Endothelial cell of umbilical vein (primary cell): ENCODE measurements around the gene LCE1F. TPM values are rescaled to one million over a fixed set of nuclear protein-coding genes. Genes with fewer than 3 reads are reported as not detected.

ENCODE experiments used
- BruUV-seq: library from RNA; stranded (reverse); fragments of 400-500 nt; replicated peaks from 2 replicates; lab custom pipeline; 2021; lab: Mats Ljungman, UMichigan
- CTCF ChIA-PET: fragments of 300-600, 350-600 bp; sonication (Branson Sonifier 250); formaldehyde crosslinking; loops from one replicate; lab custom pipeline; 2021; ENCODE audit warnings: antibody characterized with exemption, inconsistent platforms; lab: Charles Lee
- POLR2A ChIA-PET: fragments of 300-600, 350-600 bp; sonication (Branson Sonifier 250); formaldehyde crosslinking; loops from one replicate; lab custom pipeline; 2021; ENCODE audit warnings: antibody characterized with exemption, inconsistent platforms; lab: Charles Lee
- DNase-seq: peaks from one replicate; pipeline ENCODE4 v3.0.0-alpha.2; 2011; ENCODE audit warnings: low read depth, low spot score
- FAIRE-seq: peaks from 2 replicates; lab custom pipeline; 2011; peaks lifted over from hg19 to GRCh38; lab: Jason Lieb, UNC
- H2AFZ ChIP-seq: 2 replicates; pipeline ENCODE4 v1.6.0; 2012; ENCODE audit warnings: low read depth, low read length, control low read depth, inconsistent platforms
- H3K27ac ChIP-seq: 2 replicates; pipeline ENCODE4 v1.5.1; 2011; ENCODE audit warnings: low read depth, mild to moderate bottlenecking, control low read depth, low read length, moderate library complexity; ENCODE audit not compliant: insufficient read depth
- H3K27me3 ChIP-seq, 2 experiments: 2 replicates each; pipeline versions ENCODE4 v1.6.0 to v1.6.1; 2011; ENCODE audit warnings: low read length in 2 of 2, mixed read lengths in 1 of 2; ENCODE audit not compliant: control insufficient read depth in 2 of 2, insufficient read depth in 2 of 2
- H3K36me3 ChIP-seq, 2 experiments: 2 replicates in 1 of 2; 3 replicates in 1 of 2; pipeline ENCODE4 v1.5.1; 2011; ENCODE audit warnings: low read length in 2 of 2, mild to moderate bottlenecking in 1 of 2, moderate library complexity in 1 of 2; ENCODE audit not compliant: control insufficient read depth in 2 of 2, insufficient read depth in 2 of 2; ENCODE audit errors: extremely low read depth in 1 of 2
- H3K4me1 ChIP-seq: 3 replicates; pipeline ENCODE4 v1.5.1; 2011; ENCODE audit warnings: mild to moderate bottlenecking, low read length; ENCODE audit not compliant: control insufficient read depth, insufficient read depth; ENCODE audit errors: extremely low read depth
- H3K4me2 ChIP-seq: 2 replicates; pipeline ENCODE4 v1.6.1; 2011; ENCODE audit warnings: low read length, control low read depth, mixed read lengths; ENCODE audit not compliant: insufficient read depth
- H3K4me3 ChIP-seq, 3 experiments: fragments of 200-600 bp in 1 of 3; sonication (generic), shearing (Covaris generic) in 1 of 3; replicated peaks in 1 of 3; 2 replicates each; pipeline ENCODE4 v1.5.1; 2011 to 2016; ENCODE audit warnings: control low read depth in 3 of 3, low read length in 3 of 3, mild to moderate bottlenecking in 2 of 3, inconsistent platforms in 1 of 3, low read depth in 1 of 3, moderate library complexity in 1 of 3; ENCODE audit not compliant: insufficient read depth in 1 of 3
- H3K79me2 ChIP-seq: 2 replicates; pipeline ENCODE4 v1.6.0; 2012; ENCODE audit warnings: low read length, inconsistent platforms; ENCODE audit not compliant: control insufficient read depth, insufficient read depth
- H3K9ac ChIP-seq: replicated peaks from 2 replicates; pipeline ENCODE3; 2011; ENCODE audit warnings: low read length, control low read depth; ENCODE audit not compliant: insufficient read depth; ENCODE audit errors: extremely low read depth
- H3K9me1 ChIP-seq: replicated peaks from 3 replicates; pipeline ENCODE4 v1.6.0; 2011; ENCODE audit warnings: mild to moderate bottlenecking, low read length; ENCODE audit not compliant: control insufficient read depth, insufficient read depth; ENCODE audit errors: extremely low read depth
- H3K9me3 ChIP-seq: replicated peaks from 2 replicates; pipeline ENCODE4 v1.5.1; 2012; ENCODE audit warnings: low read length, inconsistent platforms; ENCODE audit not compliant: control insufficient read depth, insufficient read depth
- H4K20me1 ChIP-seq: replicated peaks from 2 replicates; pipeline ENCODE3; 2011; ENCODE audit warnings: mild to moderate bottlenecking, low read length; ENCODE audit not compliant: control insufficient read depth, insufficient read depth; ENCODE audit errors: extremely low read depth
- CTCF ChIP-seq, 2 donors: IDR thresholded peaks; 1 replicate in 1 of 2; 2 replicates in 1 of 2; pipeline ENCODE4 v1.5.1; 2011; ENCODE audit warnings: low read length in 2 of 2, mild to moderate bottlenecking in 2 of 2, moderate library complexity in 2 of 2, control low read depth in 1 of 2, inconsistent platforms in 1 of 2, low read depth in 1 of 2; ENCODE audit not compliant: insufficient read depth in 1 of 2; ENCODE audit errors: extremely low read depth in 1 of 2
- EZH2 ChIP-seq: IDR thresholded peaks from 2 replicates; pipeline ENCODE4 v1.6.1; 2012; ENCODE audit warnings: borderline replicate concordance, low read depth, mild to moderate bottlenecking, moderate library complexity, low read length, inconsistent platforms; ENCODE audit not compliant: severe bottlenecking
- FOS ChIP-seq: IDR thresholded peaks from 2 replicates; pipeline ENCODE4 v1.6.1; 2011; ENCODE audit warnings: mild to moderate bottlenecking, low read length, moderate library complexity, borderline replicate concordance; ENCODE audit not compliant: insufficient read depth
- GATA2 ChIP-seq: IDR thresholded peaks from 2 replicates; pipeline ENCODE4 v1.7.0; 2011; ENCODE audit warnings: low read depth, mild to moderate bottlenecking, moderate library complexity, mixed read lengths, low read length; ENCODE audit not compliant: insufficient read length, insufficient read depth
- JUN ChIP-seq: IDR thresholded peaks from 2 replicates; pipeline ENCODE4 v1.6.1; 2011; ENCODE audit warnings: borderline replicate concordance, low read depth; ENCODE audit not compliant: insufficient read length, insufficient read depth
- MAX ChIP-seq: IDR thresholded peaks from 2 replicates; pipeline ENCODE4 v1.6.1; 2011; ENCODE audit not compliant: insufficient read depth, insufficient read length
- MYC ChIP-seq: IDR thresholded peaks from one replicate; pipeline ENCODE4 v1.6.1; 2011; ENCODE audit warnings: mild to moderate bottlenecking, low read depth, low read length
- POLR2A ChIP-seq: IDR thresholded peaks from 2 replicates; pipeline ENCODE4 v1.6.1; 2012; ENCODE audit warnings: low read depth, mild to moderate bottlenecking, control low read depth, low read length
- POLR2AphosphoS5 ChIP-seq: IDR thresholded peaks from 2 replicates; pipeline ENCODE4 v1.6.1; 2012; ENCODE audit warnings: low read depth, mild to moderate bottlenecking, control low read depth, low read length, moderate library complexity; ENCODE audit not compliant: insufficient read depth
- dilution Hi-C: fragments of 300-500 bp; cut with MboI; formaldehyde crosslinking; loops from one replicate; pipeline ENCODE4 v1.15.0; 2019; ENCODE audit warnings: low sequenced_read_pairs; ENCODE audit not compliant: extremely low pct_ligation_motif_present
- intact Hi-C: fragments of 100-400 bp; cut with micrococcal nuclease; formaldehyde crosslinking; loops from one replicate; pipeline ENCODE4 v1.10.0; 2022
- polyA plus RNA-seq, 4 experiments: library from polyadenylated mRNA; depleted of rRNA in 3 of 4; stranded (reverse) in 3 of 4; unstranded in 1 of 4; fragments of >200 nt; gene quantifications; 2 replicates each; pipeline versions ENCODE4 v1.2.1 to v1.2.3, GENCODE V29; 2011 to 2012; ENCODE audit warnings: missing spikeins in 1 of 4
- total RNA-seq: library from RNA; stranded (reverse); gene quantifications from 2 replicates; pipeline ENCODE4 v1.2.3, GENCODE V29; 2021

LCE1F gene
- total and polyA plus RNA-seq, 2 donors (not counting 3 experiments of a cell fraction or from before 2014, with no cell fraction given): not detected

GRCh38 chr1:152761609-152762213, 13.2 kb upstream of the LCE1F start:
- no peak for FAIRE-seq
- Histone ChIP-seq H3K4me1 (no peaks in the 10 kb centered on the region), H3K9me1 (no peaks in the 10 kb centered on the region), H2AFZ (no peak overlapping the region), H3K27me3 (no peaks in the 10 kb centered on the region), H3K9ac (no peak overlapping the region), H3K9me3 (no peaks in the 10 kb centered on the region), H3K4me3 (no peak overlapping the region), H3K4me2 (no peak overlapping the region), H4K20me1 (no peaks in the 10 kb centered on the region), H3K27ac (no peak overlapping the region), H3K79me2 (no peaks in the 10 kb centered on the region), H3K36me3 (no peaks in the 10 kb centered on the region)
- BruUV-seq: no TSS peak
- intact Hi-C loops (no loop called here), dilution Hi-C loops (no loop called here)
- POLR2A ChIA-PET: no interaction called here
- TF ChIP-seq MAX (no peak), POLR2AphosphoS5 (no peak), GATA2 (no peak), EZH2 (no peak), MYC (no peak), FOS (no peak), POLR2A (no peak), CTCF (IDR thresholded peaks at IDR 0.05; ENCODE audit: extremely low read depth in 1 of 2, insufficient read depth in 1 of 2, low read depth in 1 of 2, low read length in 2 of 2) (no peak), JUN (no peak)
- DNase-seq: no peak
- CTCF ChIA-PET: no interaction called here
